ENCODE data around the gene PITPNC1. TPM values are rescaled to one million over a fixed set of nuclear protein-coding genes. Genes with fewer than 3 reads are reported as not detected.

Gene PITPNC1
- total RNA-seq, 4 donors from 2014 or later, result 7.6 to 30.1 (median 15.1) TPM

- Histone ChIP-seq H3K27me3 (no peaks in the 10 kb centered on the region), H3K4me1 (peaks cover 0 to 4% (median 0%) of the 10 kb centered on the region in 3 donors), H3K27ac (no peak overlapping the region), H3K36me3 (peaks cover 0 to 20% of the 10 kb centered on the region in 2 donors), H3K4me3 (no peak overlapping the region), H3K9me3 (no peaks in the 10 kb centered on the region)
- no peak for ATAC-seq
- TF ChIP-seq CTCF (IDR thresholded peaks at IDR 0.05) (no peak), POLR2A (IDR thresholded peaks at IDR 0.05) (no peak), POLR2AphosphoS5 (IDR thresholded peaks at IDR 0.05) (no peak), EP300 (IDR thresholded peaks at IDR 0.05) (no peak)
Observed at GRCh38 chr17:67693811-67694210, 316.7 kb downstream of the PITPNC1 start.

- Histone ChIP-seq H3K36me3 (peaks cover 0 to 20% of the 10 kb centered on the region in 2 donors), H3K27ac (no peak overlapping the region), H3K9me3 (no peaks in the 10 kb centered on the region), H3K27me3 (no peaks in the 10 kb centered on the region), H3K4me3 (no peak overlapping the region), H3K4me1 (no peaks in the 10 kb centered on the region)
- TF ChIP-seq CTCF (IDR thresholded peaks at IDR 0.05) (no peak), EP300 (IDR thresholded peaks at IDR 0.05) (no peak), POLR2A (IDR thresholded peaks at IDR 0.05) (no peak), POLR2AphosphoS5 (IDR thresholded peaks at IDR 0.05) (no peak)
- 30 to 57% methylated on average over 3 of the region's 3 CpGs for WGBS, 2 donors (ENCODE audit: low coverage in 1 of 2)
- ATAC-seq, result no peak
Observed at GRCh38 chr17:67696347-67696746, 319.3 kb downstream of the PITPNC1 start.

GRCh38 chr17:67696853-67697498 lies 319.9 kb downstream of the PITPNC1 start:
- 74 to 80% methylated on average over 4 of the region's 4 CpGs for WGBS, 2 donors (ENCODE audit: low coverage in 1 of 2)
- no peaks in the 10 kb centered on the region for H3K27me3 ChIP-seq
- peaks cover 0 to 20% of the 10 kb centered on the region in 2 donors for H3K36me3 ChIP-seq
- no peak overlapping the region for H3K27ac ChIP-seq
- H3K9me3 ChIP-seq, result no peaks in the 10 kb centered on the region
- no peaks in the 10 kb centered on the region for H3K4me1 ChIP-seq
- ATAC-seq, result no peak
- TF ChIP-seq CTCF (IDR thresholded peaks at IDR 0.05) (no peak), POLR2AphosphoS5 (IDR thresholded peaks at IDR 0.05) (no peak), POLR2A (IDR thresholded peaks at IDR 0.05) (no peak), EP300 (IDR thresholded peaks at IDR 0.05) (no peak)
- H3K4me3 ChIP-seq, result no peak overlapping the region

- H3K4me3 ChIP-seq, result no peak overlapping the region
Observed at GRCh38 chr17:67700037-67700724, 323.1 kb downstream of the PITPNC1 start.

More at GRCh38 chr17:67700037-67700724, 323.1 kb downstream of the PITPNC1 start:
- Histone ChIP-seq H3K27me3 (peaks cover 7% of the 10 kb centered on the region), H3K27ac (no peak overlapping the region), H3K4me1 (no peaks in the 10 kb centered on the region), H3K36me3 (no peaks in the 10 kb centered on the region), H3K9me3 (no peaks in the 10 kb centered on the region)
- no peak for ATAC-seq
- no peak for TF ChIP-seq POLR2AphosphoS5 (IDR thresholded peaks at IDR 0.05)
- no peak for TF ChIP-seq EP300 (IDR thresholded peaks at IDR 0.05)
- TF ChIP-seq POLR2A (IDR thresholded peaks at IDR 0.05), result no peak
- no peak for TF ChIP-seq CTCF (IDR thresholded peaks at IDR 0.05)
- WGBS, 2 donors (ENCODE audit: low coverage in 1 of 2), result 59 to 62% methylated on average over 5 of the region's 5 CpGs

All from gastroesophageal sphincter (tissue), 4 donors.